GM18517 (cell line): ENCODE results near the gene RANBP6.
A peak's percentile ranks its signal among the peaks of the same experiment; 100 is the strongest.

Source experiments
- ATAC-seq: cut with Tn5 transposase; IDR thresholded peaks from one replicate; pipeline ENCODE4 v1.9.1; 2021; ENCODE audit warnings: mild to moderate bottlenecking, moderate library complexity; ENCODE audit not compliant: unreplicated experiment

Gene RANBP6

GRCh38 chr9:6007770-6008168 is 7.7 kb downstream of the RANBP6 start:
- ATAC-seq: peak; percentile 12

GRCh38 chr9:6007058-6007769 is 8.2 kb downstream of the RANBP6 start:
- peak; percentile 61 for ATAC-seq

GRCh38 chr9:6006749-6007057 is 8.7 kb downstream of the RANBP6 start:
- no peak for ATAC-seq

- ATAC-seq: no peak
Measured at GRCh38 chr9:6000955-6001354, 14.5 kb downstream of the RANBP6 start.

GRCh38 chr9:5999443-6000101 is 15.9 kb downstream of the RANBP6 start:
- no peak for ATAC-seq

GRCh38 chr9:5994493-5994892 is 20.9 kb downstream of the RANBP6 start:
- no peak for ATAC-seq

- no peak for ATAC-seq
Measured at GRCh38 chr9:5988265-5988664, 27.2 kb downstream of the RANBP6 start.

GRCh38 chr9:5983042-5983441 is 32.4 kb downstream of the RANBP6 start:
- ATAC-seq: no peak

- ATAC-seq: no peak
Measured at GRCh38 chr9:5982317-5982716, 33.1 kb downstream of the RANBP6 start.

GRCh38 chr9:5978523-5978922 is 36.9 kb downstream of the RANBP6 start:
- no peak for ATAC-seq

GRCh38 chr9:5976674-5977397 is 38.6 kb downstream of the RANBP6 start:
- ATAC-seq: peak; percentile 83

GRCh38 chr9:5971740-5972139 is 43.7 kb downstream of the RANBP6 start:
- no peak for ATAC-seq
